ENCODE measurements around the gene LHFPL2. TPM values are rescaled to one million over a fixed set of nuclear protein-coding genes. Genes with fewer than 3 reads are reported as not detected.

Gene LHFPL2
- total RNA-seq, 4 donors from 2014 or later: 14.7 to 127 (median 28.0) TPM

DNA sequence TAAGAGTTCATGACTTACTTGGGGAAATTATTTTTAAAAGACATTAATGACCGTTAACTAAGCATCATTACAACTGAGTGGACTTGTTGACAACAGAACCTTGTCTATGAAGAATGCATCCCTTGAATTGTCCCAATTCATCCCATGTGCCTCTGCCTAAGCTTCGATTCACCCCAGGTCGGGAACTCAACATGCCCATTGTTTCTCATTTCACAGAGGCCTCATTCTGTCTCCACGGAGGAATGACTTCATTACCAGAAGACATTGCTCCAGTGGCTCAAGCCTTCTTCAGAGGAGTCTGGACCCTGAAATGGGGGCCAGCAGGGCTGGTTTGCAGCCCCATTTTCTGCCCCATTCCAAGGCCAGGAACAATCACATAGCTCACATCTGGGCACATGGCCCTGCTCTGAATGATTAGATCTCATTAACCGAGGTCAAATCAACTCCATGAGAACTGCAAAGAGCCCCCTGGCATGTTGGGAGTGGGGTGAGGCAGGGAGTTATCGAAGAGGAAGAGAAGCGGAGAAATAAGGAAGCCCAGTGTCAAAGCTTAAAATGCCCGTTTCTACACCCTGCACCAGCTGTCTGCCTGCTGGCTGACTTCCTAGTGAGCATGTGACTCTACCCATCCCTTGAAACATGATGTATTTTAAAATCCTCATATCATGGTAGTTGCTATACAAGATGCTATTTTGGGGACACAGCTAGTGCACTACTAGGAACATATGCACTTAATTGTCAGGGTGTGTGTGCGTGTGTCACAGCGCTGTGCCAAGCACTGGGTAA lies 137.3 kb downstream of the LHFPL2 start:
- intact Hi-C loops (cut with DNase I; ENCODE audit: low total_unique reads): no loop called here
- TF ChIP-seq, protein P1, sequence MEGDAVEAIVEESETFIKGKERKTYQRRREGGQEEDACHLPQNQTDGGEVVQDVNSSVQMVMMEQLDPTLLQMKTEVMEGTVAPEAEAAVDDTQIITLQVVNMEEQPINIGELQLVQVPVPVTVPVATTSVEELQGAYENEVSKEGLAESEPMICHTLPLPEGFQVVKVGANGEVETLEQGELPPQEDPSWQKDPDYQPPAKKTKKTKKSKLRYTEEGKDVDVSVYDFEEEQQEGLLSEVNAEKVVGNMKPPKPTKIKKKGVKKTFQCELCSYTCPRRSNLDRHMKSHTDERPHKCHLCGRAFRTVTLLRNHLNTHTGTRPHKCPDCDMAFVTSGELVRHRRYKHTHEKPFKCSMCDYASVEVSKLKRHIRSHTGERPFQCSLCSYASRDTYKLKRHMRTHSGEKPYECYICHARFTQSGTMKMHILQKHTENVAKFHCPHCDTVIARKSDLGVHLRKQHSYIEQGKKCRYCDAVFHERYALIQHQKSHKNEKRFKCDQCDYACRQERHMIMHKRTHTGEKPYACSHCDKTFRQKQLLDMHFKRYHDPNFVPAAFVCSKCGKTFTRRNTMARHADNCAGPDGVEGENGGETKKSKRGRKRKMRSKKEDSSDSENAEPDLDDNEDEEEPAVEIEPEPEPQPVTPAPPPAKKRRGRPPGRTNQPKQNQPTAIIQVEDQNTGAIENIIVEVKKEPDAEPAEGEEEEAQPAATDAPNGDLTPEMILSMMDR (IDR thresholded peaks at IDR 0.05): no peak
- no peak for TF ChIP-seq POLR2A (IDR thresholded peaks at IDR 0.05)
- Histone ChIP-seq H3K27me3 (no peaks in the 10 kb centered on the region), H3K4me3 (no peak overlapping the region), H3K9me3 (no peaks in the 10 kb centered on the region), H3K4me1 (peaks cover 0 to 4% of the 10 kb centered on the region in 2 donors), H3K27ac (peak overlapping the region; percentile 40 to 54), H3K36me3 (no peaks in the 10 kb centered on the region)
- no peak for DNase-seq

DNA sequence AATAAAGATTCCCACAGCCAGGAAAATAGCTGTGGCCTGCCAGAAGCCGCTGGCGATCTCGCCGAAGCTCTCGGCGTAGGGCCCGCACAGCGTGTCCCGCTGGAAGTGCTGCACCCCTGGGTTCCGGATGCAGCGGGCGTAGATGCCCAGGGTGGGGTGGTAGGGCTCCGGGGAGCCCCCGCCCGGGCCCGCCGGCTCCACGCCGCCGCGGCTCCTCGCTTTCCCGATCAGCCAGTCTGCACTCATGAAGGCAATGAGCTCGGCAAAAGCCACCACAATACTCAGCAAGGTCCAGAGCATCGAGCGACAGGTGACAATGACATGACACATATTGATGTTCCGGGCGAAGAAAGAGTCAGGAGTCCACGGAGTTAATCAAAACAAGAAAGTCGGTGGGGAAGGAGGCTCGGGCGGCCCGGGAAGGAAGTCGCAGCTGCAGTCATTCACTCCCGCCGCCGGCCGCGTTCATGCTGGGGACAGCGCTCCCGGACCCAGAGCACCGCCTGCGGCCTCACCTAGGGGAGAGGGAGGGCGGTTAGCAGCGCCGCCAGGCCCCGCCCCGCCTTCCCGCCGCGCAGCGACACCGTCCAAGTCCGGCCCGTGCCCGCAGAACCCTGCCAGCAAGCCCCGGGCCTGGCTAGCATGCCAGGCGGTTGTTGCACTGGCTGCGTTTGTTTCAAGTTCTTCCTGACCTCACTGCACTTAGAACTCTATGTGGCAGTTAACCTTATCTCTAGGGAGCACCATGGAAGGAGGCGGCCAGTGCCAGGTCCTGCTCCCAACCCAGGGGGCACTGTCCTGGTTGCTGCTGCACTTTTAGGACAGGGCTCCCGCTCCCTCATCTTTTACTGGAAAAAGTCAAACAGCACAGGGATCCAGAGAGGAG lies 138.4 kb downstream of the LHFPL2 start:
- Histone ChIP-seq H3K9me3 (no peaks in the 10 kb centered on the region), H3K27me3 (no peaks in the 10 kb centered on the region), H3K27ac (peak overlapping the region; percentile 43 to 54), H3K4me3 (peak overlapping the region in 1 of 2 donors; percentile 26), H3K36me3 (no peaks in the 10 kb centered on the region), H3K4me1 (peaks cover 6 to 9% of the 10 kb centered on the region in 2 donors)
- intact Hi-C loops (cut with DNase I; ENCODE audit: low total_unique reads): no loop called here
- peak; percentile 44 to 54 for DNase-seq
- TF ChIP-seq, protein P1 (IDR thresholded peaks at IDR 0.05): peak in 1 of 4 experiments; percentile 25
- no peak for TF ChIP-seq POLR2A (IDR thresholded peaks at IDR 0.05)

DNA sequence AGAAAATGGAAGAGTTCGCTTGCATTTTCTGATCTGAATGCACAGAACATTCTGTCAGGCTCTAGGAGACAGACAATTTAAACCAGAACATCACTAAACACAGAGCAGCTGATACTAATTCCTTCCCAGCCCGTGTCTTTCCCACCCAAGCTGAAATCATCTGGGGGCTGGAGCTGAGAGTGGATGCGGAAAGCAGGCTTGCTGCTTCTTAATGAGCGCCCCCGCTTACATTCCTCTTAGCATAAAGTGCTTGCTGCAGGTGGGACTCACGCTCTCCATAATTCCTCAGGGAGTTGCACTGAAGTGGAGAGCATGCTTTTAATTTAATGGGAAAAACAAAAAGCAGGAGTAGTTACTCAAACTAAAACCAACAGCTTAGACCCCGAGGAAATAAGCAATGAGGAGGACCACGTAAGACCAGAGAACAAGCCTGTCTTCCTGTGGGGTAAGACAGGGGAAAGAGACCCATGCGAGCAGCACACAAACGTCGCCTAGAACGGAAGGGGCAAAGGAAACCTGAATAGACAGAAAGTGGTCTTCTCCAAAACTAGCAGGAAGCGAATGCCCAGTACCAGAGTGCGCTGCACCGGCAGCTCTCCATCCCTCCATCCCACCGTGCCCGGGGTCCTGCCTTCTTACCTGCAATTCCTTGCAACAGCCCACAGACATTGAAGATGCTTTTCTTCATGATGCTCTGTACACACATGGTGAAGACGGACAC lies 139.3 kb downstream of the LHFPL2 start:
- DNase-seq: no peak
- H3K4me3 ChIP-seq: no peak overlapping the region
- intact Hi-C loops (cut with DNase I; ENCODE audit: low total_unique reads): no loop called here
- peaks cover 10 to 17% of the 10 kb centered on the region in 2 donors for H3K4me1 ChIP-seq
- no peaks in the 10 kb centered on the region for H3K36me3 ChIP-seq
- TF ChIP-seq POLR2A (IDR thresholded peaks at IDR 0.05): no peak
- TF ChIP-seq, protein P1 (IDR thresholded peaks at IDR 0.05): no peak
- no peak overlapping the region for H3K27ac ChIP-seq
- H3K27me3 ChIP-seq: no peaks in the 10 kb centered on the region
- H3K9me3 ChIP-seq: no peaks in the 10 kb centered on the region

DNA sequence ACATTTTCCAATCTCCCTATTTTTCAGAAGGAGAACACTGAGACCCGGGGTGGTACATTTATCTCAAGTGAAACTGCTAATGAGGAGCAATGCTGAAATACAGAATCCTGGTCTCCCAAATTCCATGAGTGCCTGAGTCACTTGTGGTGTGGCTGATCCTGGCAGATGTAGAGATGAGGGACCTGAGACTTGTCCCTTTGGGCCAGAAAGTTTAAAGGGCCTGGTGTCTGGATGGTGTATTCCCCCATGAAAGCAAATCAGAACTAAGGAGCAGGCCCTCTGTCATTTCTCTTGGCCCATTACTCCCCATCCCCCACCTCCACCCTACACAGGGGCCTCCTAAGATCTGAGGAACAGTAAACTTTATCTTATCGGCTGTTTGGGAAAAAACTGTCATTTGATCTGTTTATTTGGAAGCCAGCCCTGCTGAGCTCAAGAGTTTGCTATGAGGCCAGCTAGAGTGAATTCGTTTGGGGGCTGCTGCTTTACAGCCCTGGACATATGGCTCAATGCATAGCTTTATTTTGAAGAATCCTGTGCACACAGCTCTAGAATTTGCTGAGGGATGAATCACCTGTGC lies 140.3 kb downstream of the LHFPL2 start:
- peaks cover 14 to 18% of the 10 kb centered on the region in 2 donors for H3K4me1 ChIP-seq
- H3K27ac ChIP-seq: no peak overlapping the region
- TF ChIP-seq, protein P1 (IDR thresholded peaks at IDR 0.05): no peak
- TF ChIP-seq POLR2A (IDR thresholded peaks at IDR 0.05): no peak
- H3K27me3 ChIP-seq: no peaks in the 10 kb centered on the region
- no peaks in the 10 kb centered on the region for H3K9me3 ChIP-seq
- intact Hi-C loops (cut with DNase I; ENCODE audit: low total_unique reads): no loop called here
- DNase-seq: no peak
- H3K36me3 ChIP-seq: no peaks in the 10 kb centered on the region
- no peak overlapping the region for H3K4me3 ChIP-seq

Data from uterus (tissue), 4 donors.